ENCODE measurements around the gene FRRS1. TPM values are rescaled to one million over a fixed set of nuclear protein-coding genes. Genes with fewer than 3 reads are reported as not detected.

Gene FRRS1
- total RNA-seq, 1 donor: 23.2 TPM

DNA sequence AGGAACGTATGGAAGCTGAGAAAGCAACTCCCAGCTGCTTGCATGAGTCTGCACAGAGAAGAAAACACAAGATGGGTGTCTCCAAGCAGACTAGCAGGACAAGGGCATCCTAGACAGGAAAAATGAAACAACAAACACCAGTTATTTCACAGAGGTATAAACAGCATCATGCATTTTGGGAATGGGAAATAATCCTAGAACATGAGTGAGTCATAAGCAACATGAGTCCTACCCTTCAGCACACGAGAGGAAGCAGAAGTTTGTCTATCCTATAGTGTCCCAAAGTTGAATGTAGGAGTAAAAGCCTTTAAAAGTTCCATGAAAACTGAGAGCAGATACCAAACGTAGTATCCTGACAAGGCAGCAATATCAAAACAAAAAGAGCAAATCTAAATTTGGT, 11.3 kb upstream of the FRRS1 start:
- no peaks in the 10 kb centered on the region for H3K36me3 ChIP-seq (ENCODE audit: insufficient read depth, low read length)
- no peak for DNase-seq (ENCODE audit: insufficient read length, low spot score, missing footprints)
- no peak overlapping the region for H3K27ac ChIP-seq (ENCODE audit: low read depth, low read length)
- no peak overlapping the region for H3K4me2 ChIP-seq (ENCODE audit: insufficient read depth, low read length)
- no peaks in the 10 kb centered on the region for H3K9me3 ChIP-seq (ENCODE audit: low read depth, low read length)
- H2AFZ ChIP-seq (ENCODE audit: low read length): no peak overlapping the region
- no peaks in the 10 kb centered on the region for H4K20me1 ChIP-seq (ENCODE audit: insufficient read depth, low read length)
- H3K27me3 ChIP-seq (ENCODE audit: insufficient read depth, low read length): peaks cover 10% of the 10 kb centered on the region
- TF ChIP-seq, protein P1, sequence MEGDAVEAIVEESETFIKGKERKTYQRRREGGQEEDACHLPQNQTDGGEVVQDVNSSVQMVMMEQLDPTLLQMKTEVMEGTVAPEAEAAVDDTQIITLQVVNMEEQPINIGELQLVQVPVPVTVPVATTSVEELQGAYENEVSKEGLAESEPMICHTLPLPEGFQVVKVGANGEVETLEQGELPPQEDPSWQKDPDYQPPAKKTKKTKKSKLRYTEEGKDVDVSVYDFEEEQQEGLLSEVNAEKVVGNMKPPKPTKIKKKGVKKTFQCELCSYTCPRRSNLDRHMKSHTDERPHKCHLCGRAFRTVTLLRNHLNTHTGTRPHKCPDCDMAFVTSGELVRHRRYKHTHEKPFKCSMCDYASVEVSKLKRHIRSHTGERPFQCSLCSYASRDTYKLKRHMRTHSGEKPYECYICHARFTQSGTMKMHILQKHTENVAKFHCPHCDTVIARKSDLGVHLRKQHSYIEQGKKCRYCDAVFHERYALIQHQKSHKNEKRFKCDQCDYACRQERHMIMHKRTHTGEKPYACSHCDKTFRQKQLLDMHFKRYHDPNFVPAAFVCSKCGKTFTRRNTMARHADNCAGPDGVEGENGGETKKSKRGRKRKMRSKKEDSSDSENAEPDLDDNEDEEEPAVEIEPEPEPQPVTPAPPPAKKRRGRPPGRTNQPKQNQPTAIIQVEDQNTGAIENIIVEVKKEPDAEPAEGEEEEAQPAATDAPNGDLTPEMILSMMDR (IDR thresholded peaks at IDR 0.05; ENCODE audit: extremely low read depth, low read depth, low read length): no peak
- no peaks in the 10 kb centered on the region for H3K4me1 ChIP-seq (ENCODE audit: insufficient read depth, low read length)
- no peaks in the 10 kb centered on the region for H3K79me2 ChIP-seq (ENCODE audit: insufficient read depth, low read length)
- no peak overlapping the region for H3K4me3 ChIP-seq (ENCODE audit: insufficient read depth, low read length)

- H3K79me2 ChIP-seq (ENCODE audit: insufficient read depth, low read length): no peaks in the 10 kb centered on the region
- TF ChIP-seq, protein P1 (IDR thresholded peaks at IDR 0.05; ENCODE audit: extremely low read depth, low read depth, low read length): no peak
These were observed 9.7 kb upstream of the FRRS1 start for GRCh38 chr1:99776120-99776519.

DNA sequence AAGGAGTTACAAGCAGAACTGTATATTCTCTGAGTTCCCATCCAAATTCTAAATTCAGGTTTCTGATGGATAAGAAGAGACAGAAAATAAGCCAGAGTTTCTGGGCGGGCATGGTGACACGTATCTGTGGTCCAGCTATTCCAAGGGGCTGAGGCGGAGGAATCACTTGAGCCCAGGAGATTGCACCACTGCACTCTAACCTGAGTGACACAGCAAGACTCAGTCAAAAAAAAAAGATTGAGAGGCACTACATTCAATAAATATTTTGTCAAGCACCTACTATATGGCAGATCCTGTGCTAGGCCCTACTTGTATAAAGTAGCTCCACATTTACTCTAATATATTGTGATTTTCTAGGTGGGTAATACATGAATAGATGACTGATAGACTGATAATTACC, 6.4 kb upstream of the FRRS1 start:
- TF ChIP-seq, protein P1 (IDR thresholded peaks at IDR 0.05; ENCODE audit: extremely low read depth, low read depth, low read length): no peak
- Histone ChIP-seq H2AFZ (ENCODE audit: low read length) (no peak overlapping the region), H3K4me1 (ENCODE audit: insufficient read depth, low read length) (no peaks in the 10 kb centered on the region), H3K79me2 (ENCODE audit: insufficient read depth, low read length) (no peaks in the 10 kb centered on the region), H3K9me3 (ENCODE audit: low read depth, low read length) (no peaks in the 10 kb centered on the region), H3K4me3 (ENCODE audit: insufficient read depth, low read length) (no peak overlapping the region), H3K27ac (ENCODE audit: low read depth, low read length) (no peak overlapping the region), H3K4me2 (ENCODE audit: insufficient read depth, low read length) (no peak overlapping the region), H3K27me3 (ENCODE audit: insufficient read depth, low read length) (peaks cover 2% of the 10 kb centered on the region), H3K36me3 (ENCODE audit: insufficient read depth, low read length) (no peaks in the 10 kb centered on the region), H4K20me1 (ENCODE audit: insufficient read depth, low read length) (no peaks in the 10 kb centered on the region)
- DNase-seq (ENCODE audit: insufficient read length, low spot score, missing footprints): no peak

More at GRCh38 chr1:99776120-99776519, 9.7 kb upstream of the FRRS1 start:
- H3K4me3 ChIP-seq (ENCODE audit: insufficient read depth, low read length): no peak overlapping the region
- DNase-seq (ENCODE audit: insufficient read length, low spot score, missing footprints): no peak
- no peaks in the 10 kb centered on the region for H3K4me1 ChIP-seq (ENCODE audit: insufficient read depth, low read length)
- H2AFZ ChIP-seq (ENCODE audit: low read length): no peak overlapping the region
- H3K27me3 ChIP-seq (ENCODE audit: insufficient read depth, low read length): peaks cover 10% of the 10 kb centered on the region
- no peak overlapping the region for H3K27ac ChIP-seq (ENCODE audit: low read depth, low read length)
- H3K36me3 ChIP-seq (ENCODE audit: insufficient read depth, low read length): no peaks in the 10 kb centered on the region
- no peak overlapping the region for H3K4me2 ChIP-seq (ENCODE audit: insufficient read depth, low read length)
- no peaks in the 10 kb centered on the region for H3K9me3 ChIP-seq (ENCODE audit: low read depth, low read length)
- no peaks in the 10 kb centered on the region for H4K20me1 ChIP-seq (ENCODE audit: insufficient read depth, low read length)

DNA sequence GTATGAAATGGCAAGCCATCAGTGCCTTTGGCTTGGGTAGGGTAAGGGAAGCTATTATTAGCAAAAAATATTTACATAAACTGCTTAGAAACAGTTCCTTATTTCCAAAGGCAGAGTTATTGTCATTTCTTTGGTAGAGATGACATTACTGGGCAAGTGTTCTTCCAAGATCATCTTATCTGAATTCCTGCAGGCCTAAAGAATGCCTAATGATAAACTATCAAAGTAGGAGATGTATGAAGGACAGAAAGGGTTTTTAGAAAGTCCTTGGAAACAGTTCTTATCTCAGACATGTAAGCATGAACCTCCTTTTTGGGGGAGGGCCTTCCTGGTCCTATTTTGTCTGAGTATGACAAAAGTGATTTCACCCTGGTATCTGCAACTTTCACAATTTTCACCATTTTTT, 5.1 kb upstream of the FRRS1 start:
- no peak overlapping the region for H3K4me3 ChIP-seq (ENCODE audit: insufficient read depth, low read length)
- peaks cover 5% of the 10 kb centered on the region for H3K4me1 ChIP-seq (ENCODE audit: insufficient read depth, low read length)
- H3K79me2 ChIP-seq (ENCODE audit: insufficient read depth, low read length): no peaks in the 10 kb centered on the region
- H3K4me2 ChIP-seq (ENCODE audit: insufficient read depth, low read length): no peak overlapping the region
- H4K20me1 ChIP-seq (ENCODE audit: insufficient read depth, low read length): no peaks in the 10 kb centered on the region
- no peak overlapping the region for H2AFZ ChIP-seq (ENCODE audit: low read length)
- no peaks in the 10 kb centered on the region for H3K9me3 ChIP-seq (ENCODE audit: low read depth, low read length)
- no peaks in the 10 kb centered on the region for H3K36me3 ChIP-seq (ENCODE audit: insufficient read depth, low read length)
- DNase-seq (ENCODE audit: insufficient read length, low spot score, missing footprints): no peak
- TF ChIP-seq, protein P1 (IDR thresholded peaks at IDR 0.05; ENCODE audit: extremely low read depth, low read depth, low read length): no peak
- H3K27me3 ChIP-seq (ENCODE audit: insufficient read depth, low read length): peaks cover 2% of the 10 kb centered on the region
- H3K27ac ChIP-seq (ENCODE audit: low read depth, low read length): no peak overlapping the region
